ENCODE measurements around the gene GABARAPL2. TPM values are rescaled to one million over a fixed set of nuclear protein-coding genes. Genes with fewer than 3 reads are reported as not detected.

The GABARAPL2 gene
- polyA plus RNA-seq, 2 of the 4 experiments (the other 2 are of a cell fraction): 80.6 to 107 TPM

- ChIA-PET CTCF (interaction anchor here (0.9 to 1.2 kb wide), 2 partner anchors 53 to 54 kb away, joined by 3 to 5 read pairs; no protein-coding TSS in a partner anchor), POLR2A (no interaction called here)
- DNase-seq (ENCODE audit: low read depth in 1 of 2, low spot score in 1 of 2) (no peak), ATAC-seq (no peak), FAIRE-seq (no peak)
- no peak overlapping the region for H3K4me3 ChIP-seq
- H3K9me3 ChIP-seq: no peaks in the 10 kb centered on the region
- H3K4me1 ChIP-seq: peaks cover 8% of the 10 kb centered on the region
- TF ChIP-seq EHMT2 (IDR thresholded peaks at IDR 0.05; ENCODE audit: low read depth): no peak
- TF ChIP-seq CEBPB (IDR thresholded peaks at IDR 0.05): no peak
- no peak for TF ChIP-seq MAFK (IDR thresholded peaks at IDR 0.05; ENCODE audit: partially characterized antibody)
- no peak for TF ChIP-seq FOXS1 (CRISPR knock-in tag; IDR thresholded peaks at IDR 0.05)
- TF ChIP-seq NR3C1 (IDR thresholded peaks at IDR 0.05): no peak
- TF ChIP-seq RFX5 (IDR thresholded peaks at IDR 0.05): no peak
- no peak for TF ChIP-seq NPAS2 (CRISPR knock-in tag; IDR thresholded peaks at IDR 0.05; ENCODE audit: borderline replicate concordance)
- no peak for TF ChIP-seq REST (IDR thresholded peaks at IDR 0.05)
- no peak for TF ChIP-seq MYC (IDR thresholded peaks at IDR 0.05; ENCODE audit: borderline replicate concordance, low read length)
- no peak for TF ChIP-seq ZC3H11A (IDR thresholded peaks at IDR 0.05)
- TF ChIP-seq ATOH8 (CRISPR knock-in tag; IDR thresholded peaks at IDR 0.05; ENCODE audit: low read depth): no peak
- no peak for TF ChIP-seq HOXB5 (CRISPR knock-in tag; IDR thresholded peaks at IDR 0.05)
- TF ChIP-seq ZNF302 (CRISPR knock-in tag; IDR thresholded peaks at IDR 0.05): no peak
- no peak for TF ChIP-seq HEYL (CRISPR knock-in tag; IDR thresholded peaks at IDR 0.05)
- no peak for TF ChIP-seq FOSB (CRISPR knock-in tag; IDR thresholded peaks at IDR 0.05)
- no peak for TF ChIP-seq MAZ (IDR thresholded peaks at IDR 0.05; ENCODE audit: borderline replicate concordance, low read depth, low read length)
- 82% methylated on average over 5 of the region's 5 CpGs for WGBS (ENCODE audit: missing lambda C conversion rate)
- H3K27ac ChIP-seq: no peak overlapping the region
- no peak overlapping the region for H3K4me2 ChIP-seq
Observed at GRCh38 chr16:75570396-75571065, 4.4 kb downstream of the GABARAPL2 start.

GRCh38 chr16:75572864-75573542, 6.8 kb downstream of the GABARAPL2 start:
- 69% methylated on average over 3 of the region's 3 CpGs for WGBS (ENCODE audit: missing lambda C conversion rate)
- TF ChIP-seq USF2 (IDR thresholded peaks at IDR 0.05): no peak
- TF ChIP-seq PBX3 (IDR thresholded peaks at IDR 0.05): no peak
- no peak for TF ChIP-seq CEBPB (IDR thresholded peaks at IDR 0.05)
- TF ChIP-seq NR3C1 (IDR thresholded peaks at IDR 0.05): no peak
- H3K9me3 ChIP-seq: no peaks in the 10 kb centered on the region
- ChIA-PET CTCF (interaction anchor here (1.1 to 1.3 kb wide), 2 partner anchors 36 to 47 kb away, joined by 3 to 7 read pairs; no protein-coding TSS in a partner anchor), POLR2A (no interaction called here)
- H3K4me2 ChIP-seq: no peak overlapping the region
- H3K4me3 ChIP-seq: no peak overlapping the region
- ATAC-seq: no peak; a peak in 1 of 6 replicates
- no peaks in the 10 kb centered on the region for H3K4me1 ChIP-seq
- no peak for DNase-seq (ENCODE audit: low read depth in 1 of 2, low spot score in 1 of 2)
- no peak for FAIRE-seq
- H3K27ac ChIP-seq: no peak overlapping the region
